PC-3 (cell line): ENCODE data around the gene EPB41L4A.

ENCODE experiments used
- EZH2 ChIP-seq: fragments of 300-600 bp; sonication (generic); IDR thresholded peaks from one replicate; pipeline ENCODE4 v1.6.1; 2017; ENCODE audit warnings: antibody characterized with exemption, mild to moderate bottlenecking, low read length; ENCODE audit not compliant: unreplicated experiment
- EZH2phosphoT487 ChIP-seq: fragments of 300-600 bp; sonication (generic); IDR thresholded peaks from 2 replicates; pipeline ENCODE4 v1.6.1; 2018; ENCODE audit warnings: mild to moderate bottlenecking, antibody characterized with exemption, low read length, borderline replicate concordance
- TF ChIP-seq, protein P1 (sequence below): fragments of 300-600 bp; sonication (generic); conservative IDR thresholded peaks from 2 replicates; pipeline ENCODE4 v1.5.1; 2017; ENCODE audit warnings: antibody characterized with exemption, low read depth, mild to moderate bottlenecking, low read length

DNA sequence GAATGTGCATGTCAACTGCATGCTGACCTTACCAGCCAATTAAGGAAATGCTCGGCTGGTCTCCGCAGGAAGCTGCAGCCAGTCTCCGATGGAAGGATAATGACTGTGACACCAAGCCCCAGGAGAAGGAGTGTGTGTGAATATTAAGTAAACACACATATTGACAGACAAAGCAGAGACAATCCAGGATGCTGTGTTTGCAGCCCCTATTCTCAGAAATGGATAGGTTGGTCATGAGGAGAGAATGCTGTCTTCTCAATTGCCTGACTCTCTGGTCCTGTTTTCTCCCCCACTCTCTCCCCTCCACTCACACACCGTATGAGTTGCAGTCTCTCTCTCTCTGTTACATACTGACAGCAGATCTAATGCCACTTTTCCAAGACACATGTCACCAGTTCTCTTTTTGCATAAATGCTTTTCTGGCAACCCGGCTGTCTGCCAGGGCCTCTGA, 85.7 kb downstream of the EPB41L4A start:
- TF ChIP-seq EZH2 (no peak), EZH2phosphoT487 (no peak)
- TF ChIP-seq, protein P1, sequence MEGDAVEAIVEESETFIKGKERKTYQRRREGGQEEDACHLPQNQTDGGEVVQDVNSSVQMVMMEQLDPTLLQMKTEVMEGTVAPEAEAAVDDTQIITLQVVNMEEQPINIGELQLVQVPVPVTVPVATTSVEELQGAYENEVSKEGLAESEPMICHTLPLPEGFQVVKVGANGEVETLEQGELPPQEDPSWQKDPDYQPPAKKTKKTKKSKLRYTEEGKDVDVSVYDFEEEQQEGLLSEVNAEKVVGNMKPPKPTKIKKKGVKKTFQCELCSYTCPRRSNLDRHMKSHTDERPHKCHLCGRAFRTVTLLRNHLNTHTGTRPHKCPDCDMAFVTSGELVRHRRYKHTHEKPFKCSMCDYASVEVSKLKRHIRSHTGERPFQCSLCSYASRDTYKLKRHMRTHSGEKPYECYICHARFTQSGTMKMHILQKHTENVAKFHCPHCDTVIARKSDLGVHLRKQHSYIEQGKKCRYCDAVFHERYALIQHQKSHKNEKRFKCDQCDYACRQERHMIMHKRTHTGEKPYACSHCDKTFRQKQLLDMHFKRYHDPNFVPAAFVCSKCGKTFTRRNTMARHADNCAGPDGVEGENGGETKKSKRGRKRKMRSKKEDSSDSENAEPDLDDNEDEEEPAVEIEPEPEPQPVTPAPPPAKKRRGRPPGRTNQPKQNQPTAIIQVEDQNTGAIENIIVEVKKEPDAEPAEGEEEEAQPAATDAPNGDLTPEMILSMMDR: no peak
